ENCODE measurements around the gene AHDC1.

DNA sequence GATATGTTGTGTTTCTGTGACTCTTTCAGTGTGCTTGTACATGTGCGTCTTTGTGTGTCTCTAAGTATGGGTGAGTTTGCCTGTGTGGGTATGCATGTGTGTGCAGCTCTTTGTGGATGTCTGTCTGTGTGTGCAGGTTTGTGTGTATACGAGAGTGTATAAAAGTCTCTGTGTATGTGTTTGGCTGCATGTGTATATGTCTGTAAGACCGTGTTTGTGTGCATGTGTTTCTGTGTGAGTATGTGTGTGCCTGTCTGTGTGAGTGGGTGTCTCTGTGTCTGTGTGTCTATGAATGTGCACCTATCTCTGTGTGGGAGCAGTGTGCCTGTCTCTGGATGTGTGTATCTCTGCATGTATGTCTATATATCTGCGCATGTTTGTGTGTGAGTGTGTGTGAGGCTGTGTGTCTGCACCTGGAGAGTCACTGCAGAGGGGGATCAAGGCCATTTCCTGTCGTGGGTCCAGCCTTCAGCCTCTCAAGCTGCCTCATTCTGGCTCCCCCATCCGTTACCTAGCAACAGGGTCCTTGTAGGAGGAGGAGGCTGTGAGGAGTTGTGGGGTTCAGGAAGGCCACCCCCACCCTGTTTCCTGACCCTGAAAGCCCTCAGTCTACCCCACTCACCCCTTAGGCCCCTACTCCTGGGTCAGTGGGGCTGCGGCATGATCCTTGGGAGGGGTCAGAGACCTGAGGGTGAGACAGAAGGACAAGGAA, 20.7 kb upstream of the AHDC1 start:
- TF ChIP-seq, protein P1, sequence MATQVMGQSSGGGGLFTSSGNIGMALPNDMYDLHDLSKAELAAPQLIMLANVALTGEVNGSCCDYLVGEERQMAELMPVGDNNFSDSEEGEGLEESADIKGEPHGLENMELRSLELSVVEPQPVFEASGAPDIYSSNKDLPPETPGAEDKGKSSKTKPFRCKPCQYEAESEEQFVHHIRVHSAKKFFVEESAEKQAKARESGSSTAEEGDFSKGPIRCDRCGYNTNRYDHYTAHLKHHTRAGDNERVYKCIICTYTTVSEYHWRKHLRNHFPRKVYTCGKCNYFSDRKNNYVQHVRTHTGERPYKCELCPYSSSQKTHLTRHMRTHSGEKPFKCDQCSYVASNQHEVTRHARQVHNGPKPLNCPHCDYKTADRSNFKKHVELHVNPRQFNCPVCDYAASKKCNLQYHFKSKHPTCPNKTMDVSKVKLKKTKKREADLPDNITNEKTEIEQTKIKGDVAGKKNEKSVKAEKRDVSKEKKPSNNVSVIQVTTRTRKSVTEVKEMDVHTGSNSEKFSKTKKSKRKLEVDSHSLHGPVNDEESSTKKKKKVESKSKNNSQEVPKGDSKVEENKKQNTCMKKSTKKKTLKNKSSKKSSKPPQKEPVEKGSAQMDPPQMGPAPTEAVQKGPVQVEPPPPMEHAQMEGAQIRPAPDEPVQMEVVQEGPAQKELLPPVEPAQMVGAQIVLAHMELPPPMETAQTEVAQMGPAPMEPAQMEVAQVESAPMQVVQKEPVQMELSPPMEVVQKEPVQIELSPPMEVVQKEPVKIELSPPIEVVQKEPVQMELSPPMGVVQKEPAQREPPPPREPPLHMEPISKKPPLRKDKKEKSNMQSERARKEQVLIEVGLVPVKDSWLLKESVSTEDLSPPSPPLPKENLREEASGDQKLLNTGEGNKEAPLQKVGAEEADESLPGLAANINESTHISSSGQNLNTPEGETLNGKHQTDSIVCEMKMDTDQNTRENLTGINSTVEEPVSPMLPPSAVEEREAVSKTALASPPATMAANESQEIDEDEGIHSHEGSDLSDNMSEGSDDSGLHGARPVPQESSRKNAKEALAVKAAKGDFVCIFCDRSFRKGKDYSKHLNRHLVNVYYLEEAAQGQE (IDR thresholded peaks at IDR 0.05; ENCODE audit: low read depth, low read length) = no peak
- TF ChIP-seq, protein P2, sequence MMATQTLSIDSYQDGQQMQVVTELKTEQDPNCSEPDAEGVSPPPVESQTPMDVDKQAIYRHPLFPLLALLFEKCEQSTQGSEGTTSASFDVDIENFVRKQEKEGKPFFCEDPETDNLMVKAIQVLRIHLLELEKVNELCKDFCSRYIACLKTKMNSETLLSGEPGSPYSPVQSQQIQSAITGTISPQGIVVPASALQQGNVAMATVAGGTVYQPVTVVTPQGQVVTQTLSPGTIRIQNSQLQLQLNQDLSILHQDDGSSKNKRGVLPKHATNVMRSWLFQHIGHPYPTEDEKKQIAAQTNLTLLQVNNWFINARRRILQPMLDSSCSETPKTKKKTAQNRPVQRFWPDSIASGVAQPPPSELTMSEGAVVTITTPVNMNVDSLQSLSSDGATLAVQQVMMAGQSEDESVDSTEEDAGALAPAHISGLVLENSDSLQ (IDR thresholded peaks at IDR 0.05) = peak; percentile 26; the same call in 1 of the 2 replicates
- TF ChIP-seq, protein P3, sequence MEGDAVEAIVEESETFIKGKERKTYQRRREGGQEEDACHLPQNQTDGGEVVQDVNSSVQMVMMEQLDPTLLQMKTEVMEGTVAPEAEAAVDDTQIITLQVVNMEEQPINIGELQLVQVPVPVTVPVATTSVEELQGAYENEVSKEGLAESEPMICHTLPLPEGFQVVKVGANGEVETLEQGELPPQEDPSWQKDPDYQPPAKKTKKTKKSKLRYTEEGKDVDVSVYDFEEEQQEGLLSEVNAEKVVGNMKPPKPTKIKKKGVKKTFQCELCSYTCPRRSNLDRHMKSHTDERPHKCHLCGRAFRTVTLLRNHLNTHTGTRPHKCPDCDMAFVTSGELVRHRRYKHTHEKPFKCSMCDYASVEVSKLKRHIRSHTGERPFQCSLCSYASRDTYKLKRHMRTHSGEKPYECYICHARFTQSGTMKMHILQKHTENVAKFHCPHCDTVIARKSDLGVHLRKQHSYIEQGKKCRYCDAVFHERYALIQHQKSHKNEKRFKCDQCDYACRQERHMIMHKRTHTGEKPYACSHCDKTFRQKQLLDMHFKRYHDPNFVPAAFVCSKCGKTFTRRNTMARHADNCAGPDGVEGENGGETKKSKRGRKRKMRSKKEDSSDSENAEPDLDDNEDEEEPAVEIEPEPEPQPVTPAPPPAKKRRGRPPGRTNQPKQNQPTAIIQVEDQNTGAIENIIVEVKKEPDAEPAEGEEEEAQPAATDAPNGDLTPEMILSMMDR (IDR thresholded peaks at IDR 0.05 in 2 of 3, conservative IDR thresholded peaks at IDR 0.05 in 1 of 3; ENCODE audit: control insufficient read depth in 2 of 3, extremely low read depth in 1 of 3, insufficient read depth in 1 of 3, low read depth in 3 of 3, low read length in 3 of 3) = no peak
- TF ChIP-seq NR2C2 (IDR thresholded peaks at IDR 0.05; ENCODE audit: borderline replicate concordance, control insufficient read depth, insufficient read length, low read depth) (no peak), FOXK2 (IDR thresholded peaks at IDR 0.05) (no peak), SIX5 (IDR thresholded peaks at IDR 0.05; ENCODE audit: low read depth, low read length, severe bottlenecking) (no peak), CHD2 (IDR thresholded peaks at IDR 0.05; ENCODE audit: borderline replicate concordance, low read depth, low read length) (no peak), ZZZ3 (IDR thresholded peaks at IDR 0.05; ENCODE audit: control insufficient read depth, insufficient read length, low read depth) (no peak), TAF1 (IDR thresholded peaks at IDR 0.05; ENCODE audit: borderline replicate concordance, low read depth, low read length) (no peak), PAX5 (IDR thresholded peaks at IDR 0.05; ENCODE audit: borderline replicate concordance, low read depth, low read length) (no peak), BCL11A (IDR thresholded peaks at IDR 0.05; ENCODE audit: low read depth, low read length) (no peak)
